Measurements from ENCODE around the gene ZNF185. TPM values are rescaled to one million over a fixed set of nuclear protein-coding genes. Genes with fewer than 3 reads are reported as not detected.

ZNF185 gene
- total RNA-seq, 3 donors from 2014 or later: 2.8 to 6.9 (median 4.2) TPM

GRCh38 chrX:152941328-152942076 is 43.6 kb downstream of the ZNF185 start:
- Histone ChIP-seq H3K4me3 (no peak overlapping the region), H3K9me3 (no peaks in the 10 kb centered on the region), H3K36me3 (ENCODE audit: low read depth) (no peaks in the 10 kb centered on the region), H3K4me1 (ENCODE audit: low read depth) (no peaks in the 10 kb centered on the region)
- ATAC-seq (peak; percentile 97), DNase-seq (peak; percentile 90 to 94 (median 93))
- intact Hi-C loops (cut with DNase I, micrococcal nuclease): no loop called here
- TF ChIP-seq, protein P1, sequence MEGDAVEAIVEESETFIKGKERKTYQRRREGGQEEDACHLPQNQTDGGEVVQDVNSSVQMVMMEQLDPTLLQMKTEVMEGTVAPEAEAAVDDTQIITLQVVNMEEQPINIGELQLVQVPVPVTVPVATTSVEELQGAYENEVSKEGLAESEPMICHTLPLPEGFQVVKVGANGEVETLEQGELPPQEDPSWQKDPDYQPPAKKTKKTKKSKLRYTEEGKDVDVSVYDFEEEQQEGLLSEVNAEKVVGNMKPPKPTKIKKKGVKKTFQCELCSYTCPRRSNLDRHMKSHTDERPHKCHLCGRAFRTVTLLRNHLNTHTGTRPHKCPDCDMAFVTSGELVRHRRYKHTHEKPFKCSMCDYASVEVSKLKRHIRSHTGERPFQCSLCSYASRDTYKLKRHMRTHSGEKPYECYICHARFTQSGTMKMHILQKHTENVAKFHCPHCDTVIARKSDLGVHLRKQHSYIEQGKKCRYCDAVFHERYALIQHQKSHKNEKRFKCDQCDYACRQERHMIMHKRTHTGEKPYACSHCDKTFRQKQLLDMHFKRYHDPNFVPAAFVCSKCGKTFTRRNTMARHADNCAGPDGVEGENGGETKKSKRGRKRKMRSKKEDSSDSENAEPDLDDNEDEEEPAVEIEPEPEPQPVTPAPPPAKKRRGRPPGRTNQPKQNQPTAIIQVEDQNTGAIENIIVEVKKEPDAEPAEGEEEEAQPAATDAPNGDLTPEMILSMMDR (IDR thresholded peaks at IDR 0.05): peak; percentile 77

GRCh38 chrX:152942077-152942442 is 44.2 kb downstream of the ZNF185 start:
- intact Hi-C loops (cut with DNase I, micrococcal nuclease): no loop called here
- H3K4me3 ChIP-seq: no peak overlapping the region
- no peaks in the 10 kb centered on the region for H3K9me3 ChIP-seq
- H3K36me3 ChIP-seq (ENCODE audit: low read depth): no peaks in the 10 kb centered on the region
- TF ChIP-seq, protein P1 (IDR thresholded peaks at IDR 0.05): no peak
- ATAC-seq: peak; percentile 2
- H3K4me1 ChIP-seq (ENCODE audit: low read depth): no peaks in the 10 kb centered on the region
- no peak for DNase-seq

DNA sequence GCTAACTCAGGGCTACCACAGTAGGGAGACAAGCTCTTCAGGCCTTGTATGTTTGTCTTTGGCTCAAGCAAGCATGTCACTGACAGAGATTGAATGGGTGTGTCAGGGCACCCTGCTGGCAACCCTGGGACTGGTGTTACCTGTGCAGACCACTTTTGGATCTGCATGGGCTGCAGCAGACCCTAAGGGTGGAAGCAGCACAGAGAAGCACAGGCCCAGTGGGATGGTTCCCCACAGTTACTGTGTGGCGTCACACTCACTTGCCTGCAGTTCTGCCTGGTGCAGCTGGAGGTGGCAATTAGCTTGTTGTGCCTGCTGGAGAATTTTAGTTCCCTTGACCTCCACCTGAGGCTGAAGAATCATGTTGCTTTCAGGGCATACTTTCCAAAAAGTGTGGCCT is 46.0 kb downstream of the ZNF185 start:
- Histone ChIP-seq H3K4me3 (no peak overlapping the region), H3K36me3 (ENCODE audit: low read depth) (no peaks in the 10 kb centered on the region), H3K9me3 (no peaks in the 10 kb centered on the region), H3K4me1 (ENCODE audit: low read depth) (no peaks in the 10 kb centered on the region)
- ATAC-seq (no peak), DNase-seq (no peak)
- TF ChIP-seq, protein P1 (IDR thresholded peaks at IDR 0.05): no peak
- intact Hi-C loops (cut with DNase I, micrococcal nuclease): no loop called here

DNA sequence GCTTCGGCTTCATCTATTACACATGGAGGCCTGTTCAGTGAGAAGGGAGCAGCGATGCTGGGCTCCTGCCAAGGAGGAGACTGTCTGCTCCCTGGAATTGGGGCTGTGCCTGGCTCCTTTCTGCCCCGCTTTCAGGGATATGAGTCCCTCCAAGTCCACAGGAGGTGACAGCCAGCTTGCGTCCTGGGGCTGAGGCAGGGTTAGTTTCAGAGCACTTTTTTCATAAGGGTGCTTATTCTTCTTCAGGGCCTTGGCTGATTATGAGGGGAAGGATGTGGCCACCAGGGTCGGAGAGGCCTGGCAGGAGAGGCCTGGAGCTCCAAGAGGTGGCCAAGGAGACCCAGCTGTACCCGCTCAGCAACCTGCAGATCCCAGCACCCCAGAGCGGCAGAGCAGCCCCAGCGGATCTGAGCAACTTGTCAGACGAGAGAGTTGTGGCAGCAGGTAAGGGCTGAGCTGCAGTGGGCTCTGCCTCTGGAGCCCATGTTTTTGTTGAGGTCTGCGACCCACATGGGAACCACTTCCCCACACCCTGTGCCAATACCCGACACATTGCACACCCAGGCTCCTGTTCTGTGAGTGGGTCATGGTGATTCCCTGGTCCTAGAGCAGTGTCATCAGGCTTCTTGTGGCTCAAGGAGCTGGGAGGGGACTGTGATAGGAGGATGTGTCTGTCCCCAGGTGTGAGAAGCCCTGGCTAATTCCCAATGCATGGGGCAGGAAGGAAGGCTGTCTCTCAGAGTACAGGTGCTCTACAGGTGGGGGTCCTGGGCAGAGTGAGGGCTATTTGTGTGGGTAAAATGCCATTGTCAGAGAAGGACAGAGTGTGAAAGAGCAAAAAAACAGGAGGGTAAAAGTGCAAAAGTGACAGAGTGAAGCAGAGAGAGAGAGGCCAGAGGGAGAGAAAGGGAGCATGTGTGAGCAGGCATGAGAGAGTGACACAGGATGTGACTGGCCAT is 47.4 kb downstream of the ZNF185 start:
- H3K4me3 ChIP-seq: no peak overlapping the region
- H3K4me1 ChIP-seq (ENCODE audit: low read depth): no peaks in the 10 kb centered on the region
- intact Hi-C loops (cut with DNase I, micrococcal nuclease): no loop called here
- no peaks in the 10 kb centered on the region for H3K36me3 ChIP-seq (ENCODE audit: low read depth)
- no peak for ATAC-seq
- no peak for DNase-seq
- TF ChIP-seq, protein P1 (IDR thresholded peaks at IDR 0.05): no peak
- H3K9me3 ChIP-seq: no peaks in the 10 kb centered on the region

DNA sequence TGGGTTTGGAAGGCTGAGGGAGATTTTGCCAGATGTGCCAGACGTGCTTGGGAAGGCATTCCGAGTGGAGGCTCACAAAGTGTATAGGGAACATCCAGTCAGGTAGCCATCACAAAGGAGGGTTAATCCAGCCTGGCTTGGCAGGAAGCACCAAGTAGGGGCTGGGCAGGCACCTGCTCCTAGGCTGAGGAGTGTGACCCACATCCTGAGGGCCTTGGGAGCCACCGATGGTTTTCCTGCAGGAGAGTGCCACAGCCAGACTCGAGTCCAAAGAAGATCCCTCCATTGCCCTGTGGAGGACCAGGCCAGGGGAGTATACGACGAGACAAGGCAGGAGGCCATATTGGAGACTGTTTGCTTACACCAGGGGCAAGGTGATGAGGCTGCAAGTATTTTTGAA is 48.8 kb downstream of the ZNF185 start:
- TF ChIP-seq, protein P1 (IDR thresholded peaks at IDR 0.05): no peak
- H3K4me3 ChIP-seq: no peak overlapping the region
- intact Hi-C loops (cut with DNase I, micrococcal nuclease): no loop called here
- ATAC-seq (no peak), DNase-seq (no peak)
- H3K36me3 ChIP-seq (ENCODE audit: low read depth): no peaks in the 10 kb centered on the region
- H3K4me1 ChIP-seq (ENCODE audit: low read depth): no peaks in the 10 kb centered on the region
- no peaks in the 10 kb centered on the region for H3K9me3 ChIP-seq

Other genes starting within 250 kb of the ZNF185 start
- gene MAGEA3, start 199.3 kb upstream of the ZNF185 start, total RNA-seq: not detected
- not detected for gene CSAG2, start 188.8 kb upstream of the ZNF185 start, total RNA-seq
- not detected for gene MAGEA2B, start 183.4 kb upstream of the ZNF185 start, total RNA-seq
- not detected for gene CSAG1, start 164.3 kb upstream of the ZNF185 start, total RNA-seq
- not detected for gene MAGEA12, start 164.3 kb upstream of the ZNF185 start, total RNA-seq
- not detected for gene MAGEA2, start 144.2 kb upstream of the ZNF185 start, total RNA-seq
- gene CSAG3, start 138.8 kb upstream of the ZNF185 start, total RNA-seq: not detected
- gene MAGEA6, start 128.4 kb upstream of the ZNF185 start, total RNA-seq: not detected
- gene CETN2, start 67.3 kb upstream of the ZNF185 start, total RNA-seq: 10 to 100 TPM; 10.9 to 25.3 (median 17.7) TPM
- gene NSDHL, start 67.0 kb upstream of the ZNF185 start, total RNA-seq: 10 to 100 TPM; 13.1 to 26.4 (median 20.3) TPM
- gene PNMA5, start 96.0 kb downstream of the ZNF185 start, total RNA-seq: not detected
- gene PNMA3, start 158.4 kb downstream of the ZNF185 start, total RNA-seq: under 1 TPM in 2 of 3 donors, not detected in 1; 0.17 to 0.41 TPM
- 1 to 10 TPM in 1 of 3 donors, under 1 TPM in 2; 0.26 to 2.6 (median 0.27) TPM for gene PNMA6A, start 174.4 kb downstream of the ZNF185 start, total RNA-seq